Activated CD4-positive, alpha-beta T cell treated with anti-CD3 and anti-CD28 coated beads for 48 hours (primary cell): ENCODE results near the gene PAQR7.

Experiments
- DNase-seq: peaks from one replicate; pipeline ENCODE4 v3.0.0-alpha.2; 2020

The PAQR7 gene

DNA sequence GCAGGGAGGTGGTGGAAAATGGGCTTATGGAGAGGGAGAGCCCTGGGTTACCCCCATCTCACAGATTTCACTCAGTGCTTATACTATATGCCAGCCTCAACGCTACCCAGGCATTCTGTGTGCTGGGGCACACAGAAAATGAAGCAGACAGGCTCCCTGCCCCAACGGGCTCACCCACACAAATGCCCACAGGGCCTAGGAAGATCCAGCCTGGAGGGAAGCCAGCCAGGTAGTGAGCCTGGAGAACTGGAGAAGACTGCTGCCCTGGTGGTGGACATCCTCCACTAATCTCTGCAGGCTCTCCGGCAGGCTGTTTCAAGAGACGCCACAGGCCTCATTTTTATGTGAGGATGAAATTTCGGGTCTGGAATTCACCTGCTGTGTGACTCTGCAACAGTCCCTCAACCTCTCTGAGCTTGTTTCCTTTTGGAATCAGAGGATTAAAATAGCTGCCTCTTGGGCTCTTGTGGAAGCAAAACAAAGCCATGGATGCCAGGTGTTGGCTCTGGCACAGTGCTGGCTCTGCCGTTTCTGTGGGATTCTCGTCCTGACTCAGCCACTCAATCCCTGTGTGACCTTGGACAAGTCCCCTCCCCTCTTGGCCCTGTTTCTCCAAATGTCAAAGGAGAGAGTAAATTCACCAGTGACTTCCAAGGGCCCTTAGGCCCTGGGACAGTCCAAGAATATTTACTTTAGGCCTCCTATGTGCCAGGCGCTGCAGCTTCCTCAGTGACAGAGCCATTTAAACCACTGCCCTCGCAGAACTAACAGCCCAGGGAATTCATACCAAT, 3.6 kb downstream of the PAQR7 start:
- DNase-seq = no peak

DNA sequence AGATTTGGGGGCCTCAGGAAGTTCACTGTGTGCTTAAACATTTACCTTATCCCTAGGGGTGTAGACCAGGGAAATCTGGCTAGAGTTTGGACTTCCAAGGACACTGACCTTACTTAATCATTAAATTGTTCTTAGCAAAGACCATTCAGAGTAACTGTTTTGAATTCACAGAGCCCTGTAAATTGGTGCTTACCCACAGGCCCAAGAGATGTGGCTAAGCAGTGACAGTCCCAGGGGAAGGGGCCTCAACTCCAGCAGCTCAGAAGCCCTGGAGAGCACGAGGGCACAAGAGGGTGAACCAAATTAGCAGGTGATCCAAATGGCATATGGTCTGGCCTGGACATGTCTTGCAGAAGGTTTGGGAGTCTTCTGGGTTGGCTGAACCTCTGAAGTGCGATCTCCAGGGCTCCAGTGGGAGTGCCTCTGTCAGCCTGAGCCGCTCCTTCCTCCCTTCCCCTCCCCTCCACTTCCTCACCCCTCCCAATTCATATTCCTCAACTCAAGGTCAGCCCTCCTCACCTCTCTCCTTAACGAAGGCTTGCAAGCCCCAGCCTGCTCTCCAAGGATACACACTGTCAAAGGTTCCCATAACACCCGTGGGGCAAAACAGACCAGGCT, 4.3 kb downstream of the PAQR7 start:
- DNase-seq = no peak

DNA sequence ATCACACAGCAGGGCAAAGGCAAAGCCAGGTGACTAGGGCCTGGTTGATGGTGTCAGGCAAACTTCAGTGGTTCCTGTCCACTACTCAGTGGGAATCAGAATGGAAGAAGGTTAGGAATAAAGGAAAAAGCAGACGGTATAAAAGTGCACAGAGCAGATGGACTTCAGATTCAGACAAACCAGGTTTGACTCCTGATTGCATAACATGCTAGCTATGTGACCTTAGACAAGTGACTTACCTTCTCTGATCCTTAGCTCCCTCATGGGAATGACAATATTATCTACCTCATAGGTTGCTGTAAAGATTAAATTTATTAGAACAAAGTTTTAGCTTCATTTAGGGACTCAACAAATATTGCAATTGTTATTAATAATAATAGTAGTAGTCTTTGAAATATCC, 4.9 kb downstream of the PAQR7 start:
- no peak for DNase-seq

DNA sequence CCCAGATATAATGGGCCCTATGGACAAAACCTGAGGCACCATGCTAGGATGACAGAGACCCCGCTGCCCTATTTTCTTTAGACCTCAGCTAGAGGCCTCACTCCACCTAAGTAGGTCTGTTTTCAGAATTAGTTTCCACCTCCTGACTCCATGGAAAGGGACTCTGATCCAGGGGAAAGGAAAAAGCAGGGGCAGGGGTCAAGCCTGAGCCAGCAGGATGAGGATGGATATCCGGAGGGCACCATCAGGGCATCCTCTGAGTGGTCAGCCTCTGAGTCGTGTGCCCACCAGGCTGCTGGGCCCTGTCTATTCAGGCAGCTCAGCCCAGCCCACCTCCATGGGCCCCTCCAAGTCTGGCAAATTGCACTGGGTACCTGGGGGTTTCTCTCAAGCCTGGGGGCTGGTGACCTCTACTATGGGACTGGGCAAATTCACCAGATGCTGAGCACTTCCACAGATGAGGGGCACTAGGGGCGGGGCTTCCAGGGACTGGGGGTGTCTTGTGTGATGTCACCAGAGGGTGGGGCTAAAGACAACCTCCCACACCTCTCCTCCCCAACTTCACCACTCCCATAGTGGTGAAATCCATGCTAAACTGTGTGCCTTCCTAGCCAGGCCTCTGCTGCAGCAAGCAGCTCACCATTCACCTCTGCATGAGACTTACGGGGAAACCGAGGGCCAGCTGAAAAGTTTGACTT, 5.5 kb downstream of the PAQR7 start:
- DNase-seq = no peak

DNA sequence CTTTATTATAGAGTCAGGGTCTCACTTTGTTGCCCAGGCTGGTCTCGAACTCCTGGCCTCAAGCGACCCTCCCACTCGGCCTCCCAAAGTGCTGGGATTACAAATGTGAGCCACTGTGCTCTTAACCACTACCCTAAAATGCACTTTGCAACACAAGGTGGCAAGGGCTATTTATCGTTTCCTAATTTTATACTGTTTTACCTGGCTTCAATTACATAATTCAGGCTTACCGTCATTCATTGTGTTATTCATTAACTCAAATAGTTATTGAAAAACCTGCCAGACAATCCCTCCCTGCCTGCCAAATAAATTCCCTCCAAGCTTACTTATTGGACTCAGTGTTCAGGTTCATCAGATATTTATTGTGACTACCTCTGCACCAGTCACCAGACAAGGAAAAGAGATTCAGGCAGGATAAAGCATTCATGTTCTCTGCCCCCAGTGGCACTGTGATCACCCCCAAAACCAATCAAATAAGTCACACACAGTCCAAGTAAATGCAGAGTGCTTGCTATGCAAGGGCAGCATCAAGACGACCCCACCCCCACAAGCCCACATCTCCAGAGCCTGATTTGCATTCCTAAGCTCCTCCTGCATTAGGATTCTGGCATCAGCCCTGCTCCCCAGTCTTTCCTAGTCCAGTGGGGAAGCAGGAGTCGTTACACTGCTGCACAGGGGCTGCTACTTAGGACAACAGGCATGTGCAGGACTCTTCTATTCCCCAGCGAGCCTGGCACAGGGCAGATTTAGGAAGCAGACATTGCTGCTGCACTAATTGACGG, 8.1 kb downstream of the PAQR7 start:
- DNase-seq = no peak

DNA sequence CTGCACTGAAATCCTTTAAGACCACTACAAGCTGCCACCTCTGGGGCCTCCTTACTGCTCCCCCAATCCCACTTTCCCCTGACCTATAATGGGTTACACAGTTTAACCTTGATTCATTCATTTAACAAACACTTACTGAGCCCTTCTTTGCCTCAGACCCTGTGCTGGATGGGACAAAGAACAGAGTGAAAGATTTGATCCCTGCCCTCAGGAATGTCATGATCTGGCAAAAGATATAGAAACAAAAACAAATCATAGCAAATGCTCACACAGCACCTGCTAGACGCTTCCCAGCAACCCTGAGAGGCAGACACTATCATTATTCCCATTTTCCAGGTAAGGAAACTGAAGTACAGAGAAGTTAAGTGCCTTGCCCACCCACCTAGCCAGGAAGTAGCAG, 9.2 kb downstream of the PAQR7 start:
- DNase-seq = no peak

DNA sequence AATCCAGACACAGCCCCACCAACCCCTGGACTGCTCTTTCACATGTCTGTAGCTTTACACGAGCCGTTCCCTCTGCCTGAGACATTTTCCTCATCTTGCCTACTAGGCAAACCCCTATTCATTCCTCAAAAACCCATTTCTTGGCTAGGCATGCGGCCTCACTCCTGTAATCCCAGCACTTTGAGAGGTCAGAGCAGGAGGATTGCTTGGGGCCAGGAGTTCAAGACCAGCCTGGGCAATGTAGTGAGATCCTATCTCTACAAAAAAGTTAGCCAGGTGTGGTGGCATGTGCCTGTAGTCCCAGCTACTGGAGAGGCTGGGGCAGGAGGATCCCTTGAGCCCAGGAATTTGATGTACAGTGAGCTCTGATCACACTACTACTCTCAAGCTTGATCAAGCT, 11.1 kb downstream of the PAQR7 start:
- no peak for DNase-seq

DNA sequence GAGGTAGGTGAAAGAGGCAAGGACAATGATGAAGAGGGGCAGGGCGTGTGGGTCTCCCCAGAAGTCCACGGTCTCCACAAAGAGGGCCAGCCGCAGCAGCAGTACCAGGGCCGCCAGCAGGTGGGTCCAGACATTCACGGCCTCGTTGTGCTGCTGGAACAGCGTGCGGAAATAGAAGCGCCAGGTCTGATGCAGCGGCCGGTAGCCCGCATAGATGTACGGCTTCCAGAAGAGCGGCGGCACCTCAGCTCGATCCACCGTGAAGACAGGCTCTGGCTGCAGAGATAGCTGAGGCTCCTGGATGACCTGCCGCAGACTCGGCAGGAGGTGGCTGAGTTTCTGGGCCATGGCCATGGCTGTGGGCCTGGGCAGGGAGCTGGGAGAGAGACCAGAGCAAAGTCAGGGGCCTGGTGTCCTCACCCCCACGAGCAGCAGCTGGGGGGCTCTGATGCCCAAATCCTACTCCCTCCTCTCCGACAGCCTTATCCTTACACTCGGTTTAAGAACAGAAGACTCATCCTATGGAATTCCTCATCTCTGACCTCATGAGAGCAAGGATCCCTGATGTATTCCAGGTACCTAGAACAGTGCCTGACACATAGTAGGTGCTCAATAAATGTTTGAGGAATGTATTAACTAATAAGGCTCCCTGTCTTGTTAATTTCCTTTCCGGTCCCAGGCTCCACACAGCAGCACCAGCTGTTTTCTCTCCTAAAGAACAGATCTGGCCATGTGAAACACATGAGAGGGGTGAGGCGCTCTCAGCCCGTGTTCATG, 11.8 kb downstream of the PAQR7 start:
- no peak for DNase-seq

DNA sequence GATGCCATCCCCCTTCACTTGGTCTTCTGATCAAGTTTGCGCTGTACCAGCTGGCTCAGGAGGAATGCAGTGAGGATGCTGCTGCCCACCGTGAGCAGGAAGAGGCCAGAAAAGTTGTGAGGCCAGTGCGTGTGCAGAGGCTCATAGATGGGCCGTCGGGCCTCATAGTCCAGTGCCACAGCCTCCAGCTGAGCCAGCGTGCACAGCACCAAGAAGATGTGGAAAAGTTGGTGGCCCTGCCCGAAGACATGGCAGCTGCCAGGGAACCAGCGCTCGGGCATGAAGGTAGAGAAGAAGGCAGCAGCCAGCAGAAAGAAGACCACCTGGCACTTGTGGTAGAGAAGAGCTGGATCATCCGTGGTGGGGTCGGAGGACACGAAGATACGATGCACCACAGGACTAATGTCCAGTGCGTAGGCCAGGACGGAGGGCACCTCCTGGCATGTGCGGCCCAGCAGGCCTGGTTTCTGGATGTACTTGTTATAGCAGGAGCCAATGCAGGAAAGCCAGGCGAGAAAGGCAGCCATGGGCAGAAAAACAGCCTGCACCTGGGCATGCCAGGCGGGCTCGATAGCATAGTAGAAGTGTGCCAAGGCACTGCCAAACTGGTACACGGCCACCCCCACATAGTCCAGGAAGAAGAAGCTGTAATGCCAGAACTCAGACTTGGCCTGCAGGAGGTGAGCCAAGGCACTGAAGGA, 12.6 kb downstream of the PAQR7 start:
- no peak for DNase-seq

DNA sequence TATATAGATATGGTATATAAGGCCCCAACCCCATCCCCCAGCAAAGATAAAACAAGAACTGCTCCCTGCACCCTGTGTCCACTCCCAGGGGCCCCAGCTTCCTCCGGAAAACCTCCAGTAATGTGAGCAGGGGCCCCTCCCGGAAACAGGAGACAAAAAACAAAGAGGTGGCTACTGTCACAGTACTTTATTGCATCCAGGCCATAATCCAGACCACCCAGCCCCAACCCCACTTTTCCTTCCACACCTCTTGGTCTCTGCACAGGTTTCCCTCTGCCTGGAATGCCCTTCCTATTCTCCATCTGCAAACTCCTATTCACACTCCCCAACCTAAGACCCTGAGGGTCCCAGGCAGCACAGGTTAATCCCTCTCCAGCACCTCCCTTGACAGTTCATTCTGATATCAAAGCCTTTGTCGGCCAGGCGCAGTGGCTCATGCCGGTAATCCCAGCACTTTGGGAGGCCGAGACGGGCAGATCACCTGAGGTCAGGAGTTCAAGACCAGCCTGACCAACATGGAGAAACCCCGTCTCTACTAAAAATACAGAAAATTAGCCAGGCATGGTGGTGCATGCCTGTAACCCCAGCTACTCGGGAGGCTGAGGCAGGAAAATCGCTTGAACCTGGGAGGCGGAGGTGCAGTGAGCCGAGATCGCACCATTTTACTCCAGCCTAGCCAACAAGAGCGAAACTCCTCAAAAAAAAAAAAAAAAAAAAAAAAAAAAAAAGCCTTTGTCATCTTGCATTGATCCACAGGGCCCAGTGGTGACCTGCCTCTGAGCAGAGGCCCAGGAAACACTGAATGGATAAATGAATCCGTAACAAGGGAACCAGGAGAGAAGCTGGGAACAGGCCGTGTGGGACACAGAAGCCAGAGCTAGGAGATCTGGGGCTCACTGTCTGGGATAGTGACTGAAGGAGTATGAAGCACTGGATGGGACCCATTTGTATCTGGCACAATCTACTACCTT, 13.9 kb downstream of the PAQR7 start:
- DNase-seq = no peak

DNA sequence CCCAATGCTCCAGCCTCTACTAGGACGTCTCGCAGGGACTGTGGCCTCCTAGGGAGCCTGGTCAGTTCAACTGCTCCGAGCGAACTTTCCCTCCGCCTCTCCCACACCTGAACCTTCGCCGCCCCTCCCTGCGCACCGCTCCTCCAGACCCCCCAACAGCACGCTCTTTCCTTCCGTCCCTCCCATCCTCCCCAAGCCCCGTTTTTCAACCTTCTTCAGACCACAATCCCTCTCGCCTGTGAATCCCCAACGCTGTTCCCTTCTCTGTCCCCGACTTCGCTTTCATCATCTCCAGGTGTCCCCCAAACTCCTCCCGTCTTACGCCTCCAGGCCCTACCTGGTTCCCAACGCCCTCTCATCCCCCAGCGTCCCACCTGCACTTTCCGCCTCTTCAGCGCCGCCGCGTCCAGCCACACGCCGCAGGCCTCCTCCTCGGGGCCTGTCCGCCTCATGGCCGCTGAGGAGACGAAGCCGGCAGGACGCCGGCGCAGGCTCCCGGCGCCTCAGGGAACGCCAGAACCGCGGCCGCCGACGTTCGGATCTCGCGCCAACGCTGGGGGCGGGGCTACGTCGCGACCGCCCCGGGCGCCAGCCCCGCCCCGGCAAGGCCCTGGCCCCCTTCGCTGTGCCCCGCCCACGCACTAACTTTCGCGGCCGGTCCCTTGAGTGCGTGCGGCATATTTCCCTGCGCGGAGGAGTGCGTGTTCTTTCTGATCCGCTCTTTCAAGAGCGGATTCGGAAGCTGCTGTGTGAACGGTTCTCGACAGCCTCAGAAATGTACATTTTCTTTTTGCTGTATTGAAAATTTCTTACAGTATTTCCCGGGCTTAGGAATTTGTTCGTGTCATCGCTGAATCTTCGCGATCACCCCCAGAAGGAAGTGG, 16.4 kb downstream of the PAQR7 start, which contains the start of gene AUNIP:
Gene AUNIP (minus strand): TSS at position 552 of the 884 bp plus-strand sequence. CDS start 100 bp downstream, at position 452.
- peak; percentile 95 for DNase-seq

DNA sequence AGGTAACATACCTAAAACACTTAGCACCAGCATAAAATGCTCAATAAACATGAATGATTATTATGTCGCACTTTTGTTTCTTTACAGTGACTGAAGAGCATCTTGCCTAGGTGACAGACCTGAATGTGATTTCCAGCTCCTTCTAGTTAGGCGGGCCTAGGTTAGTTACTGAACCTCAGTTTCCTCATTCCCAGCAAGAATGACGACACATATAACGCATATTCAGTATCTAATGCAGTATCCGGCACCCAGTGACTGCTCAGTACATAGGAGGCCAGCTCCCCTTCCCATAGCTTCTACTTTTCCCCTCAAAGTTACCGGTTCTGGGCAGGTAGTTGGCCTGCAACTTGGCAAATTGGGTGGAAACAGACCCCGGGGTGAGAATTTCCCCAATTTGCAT, 17.0 kb downstream of the PAQR7 start:
- DNase-seq = no peak

DNA sequence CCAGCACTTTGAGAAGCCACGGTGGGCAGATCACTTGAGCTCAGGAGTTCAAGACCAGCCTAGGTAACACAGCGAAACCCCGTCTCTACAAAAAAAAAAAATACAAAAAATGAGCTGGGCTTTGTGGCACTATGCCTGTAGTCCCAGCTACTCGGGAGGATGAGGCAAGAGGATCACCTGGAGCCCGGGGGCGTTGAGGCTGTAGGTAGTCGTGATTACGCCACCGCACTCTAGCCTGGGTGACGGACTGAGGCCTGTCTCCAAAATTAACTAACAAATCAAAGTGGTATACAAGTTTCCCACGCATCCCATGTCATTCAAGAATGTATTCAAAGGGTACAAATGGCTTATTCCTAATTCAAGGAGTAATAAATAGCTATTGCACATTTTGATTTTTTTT, 18.7 kb downstream of the PAQR7 start:
- DNase-seq = no peak

DNA sequence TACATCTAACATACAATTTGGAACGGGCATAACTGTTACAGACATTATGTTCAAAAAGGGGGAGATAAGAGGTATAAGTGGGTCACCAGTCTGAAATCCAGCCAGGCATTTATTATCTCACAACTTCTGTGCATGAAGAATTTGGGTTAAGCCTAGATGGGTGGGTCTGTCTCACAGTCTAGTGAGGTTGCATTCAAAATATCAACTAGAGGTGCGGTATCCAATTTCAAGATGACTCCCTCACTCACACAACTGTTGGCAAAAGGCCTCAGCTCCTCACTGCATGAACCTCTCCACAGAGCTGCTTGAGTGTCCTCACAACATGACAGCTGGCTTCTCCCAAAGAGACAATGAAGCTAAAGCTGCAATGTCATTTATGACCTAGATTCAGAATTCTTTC, 21.0 kb downstream of the PAQR7 start:
- DNase-seq = no peak

DNA sequence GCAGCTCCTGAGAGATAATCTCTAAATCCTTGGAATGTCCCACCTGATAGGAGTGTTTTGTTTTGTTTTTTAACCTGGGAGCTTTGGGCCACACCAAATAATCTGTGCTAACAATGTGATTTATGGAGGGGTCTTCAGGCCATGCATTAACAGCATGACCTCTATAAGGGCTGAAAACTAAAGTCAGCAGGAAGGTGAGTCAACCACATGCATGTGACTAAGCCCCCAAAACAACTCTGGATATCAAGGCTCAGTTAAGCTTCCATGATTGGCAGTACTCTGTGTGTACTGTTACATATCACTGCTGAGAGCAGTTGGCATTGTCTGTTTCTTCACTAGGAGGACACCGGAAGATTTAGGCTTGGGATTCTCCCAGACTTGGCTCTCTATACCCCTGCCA, 27.0 kb downstream of the PAQR7 start:
- DNase-seq = no peak

DNA sequence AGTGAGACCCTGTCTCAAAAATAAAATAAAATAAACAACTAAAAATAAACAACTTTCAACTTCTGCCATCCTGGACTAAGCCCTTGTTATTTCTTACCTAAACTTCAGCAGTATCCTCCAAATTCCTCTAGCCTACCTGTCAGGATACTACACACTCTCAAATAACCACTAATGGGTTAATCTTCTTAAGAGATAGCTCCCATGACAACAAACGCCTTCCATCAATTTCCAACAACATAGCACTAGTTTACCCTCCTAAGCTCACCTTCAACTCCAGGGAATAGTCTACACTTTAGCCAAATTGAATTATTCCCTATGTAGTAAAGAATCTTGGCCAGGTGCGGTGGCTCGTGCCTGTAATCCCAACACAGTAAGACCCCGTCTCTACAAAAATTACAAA, 27.6 kb downstream of the PAQR7 start:
- DNase-seq = no peak

DNA sequence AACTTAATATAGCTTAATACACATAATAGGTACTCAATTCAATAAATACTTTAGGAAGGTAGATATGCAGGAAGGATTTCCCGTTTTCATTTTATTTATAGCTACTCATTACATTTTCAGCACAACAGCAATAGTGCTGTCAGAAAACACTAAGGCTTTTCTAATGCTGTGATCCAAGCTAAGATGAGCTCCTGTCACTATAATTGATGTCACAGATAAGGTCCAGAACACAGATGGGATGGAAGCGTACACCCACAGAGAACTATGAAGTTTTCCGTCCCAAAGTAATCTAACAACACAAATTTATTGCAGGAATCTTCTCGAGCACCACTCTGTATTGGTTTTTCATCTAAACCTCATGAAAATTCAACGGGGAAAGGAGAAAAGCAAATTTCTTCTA, 29.8 kb downstream of the PAQR7 start:
- DNase-seq = no peak

DNA sequence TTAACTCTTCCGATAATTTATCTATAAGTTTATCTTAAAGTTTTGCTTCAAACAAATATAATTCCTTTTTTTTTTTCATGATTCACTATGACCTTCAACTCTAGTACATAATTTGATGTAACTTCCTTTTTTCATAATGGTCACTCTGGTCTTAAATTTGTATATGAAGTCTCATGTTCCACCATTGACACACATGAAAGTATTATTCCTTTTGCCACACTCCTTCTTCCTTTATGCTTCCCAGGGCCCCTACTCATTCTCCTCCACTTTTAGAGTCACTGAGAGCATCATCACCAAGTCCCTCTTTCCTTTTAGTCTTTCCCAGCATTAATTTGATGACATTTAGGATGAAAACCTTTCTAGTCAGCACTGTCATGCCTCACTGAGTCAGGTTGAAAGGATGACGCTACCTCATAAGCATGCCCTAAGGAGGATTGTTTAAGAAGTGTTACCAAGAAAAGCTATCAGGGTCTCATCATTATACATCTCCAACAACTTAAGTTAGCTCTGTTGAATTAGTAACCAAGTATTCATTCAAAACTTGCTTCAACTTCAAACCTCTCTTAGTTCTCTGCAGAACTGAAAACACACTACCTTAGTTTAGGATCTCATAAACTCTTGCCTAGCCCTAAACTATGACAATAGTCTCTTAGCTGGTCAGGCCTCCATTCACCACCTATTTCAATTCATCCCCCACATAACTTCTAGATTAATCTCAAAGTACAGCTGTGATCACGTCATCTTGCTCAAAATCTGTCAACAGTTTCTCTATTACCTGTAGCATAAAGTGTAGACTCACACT, 30.8 kb downstream of the PAQR7 start:
- DNase-seq = no peak

DNA sequence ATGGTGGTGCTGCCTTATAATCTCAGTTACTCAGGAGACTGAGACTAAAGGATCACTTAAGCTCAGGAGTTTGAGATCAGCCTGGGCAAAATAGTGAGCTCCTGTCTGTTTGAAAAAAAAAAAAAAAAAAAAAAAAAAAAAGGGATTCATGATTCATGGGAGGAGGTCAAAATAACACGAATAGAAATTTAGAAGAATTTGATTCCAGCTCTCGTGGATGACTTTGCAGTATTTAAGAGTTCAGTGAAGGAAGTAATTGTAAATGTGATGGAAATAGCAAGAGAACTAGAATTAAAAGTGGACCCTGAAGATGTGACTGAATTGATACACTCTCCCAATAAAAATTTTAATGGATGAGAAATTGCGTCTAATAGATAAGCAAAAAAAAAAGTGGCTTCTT, 32.0 kb downstream of the PAQR7 start:
- DNase-seq = no peak
